Measurements from ENCODE around the gene TSPAN11.

- TF ChIP-seq RARB (CRISPR knock-in tag; IDR thresholded peaks at IDR 0.05), result no peak
- TF ChIP-seq ZFP30 (CRISPR knock-in tag; IDR thresholded peaks at IDR 0.05), result no peak
- TF ChIP-seq TOX (CRISPR knock-in tag; IDR thresholded peaks at IDR 0.05; ENCODE audit: borderline replicate concordance), result no peak
- TF ChIP-seq PATZ1 (CRISPR knock-in tag; IDR thresholded peaks at IDR 0.05; ENCODE audit: borderline replicate concordance), result no peak
- no peak for TF ChIP-seq CREB5 (CRISPR knock-in tag; IDR thresholded peaks at IDR 0.05; ENCODE audit: low read depth)
- no peak for TF ChIP-seq ZNF8 (CRISPR knock-in tag; IDR thresholded peaks at IDR 0.05)
- TF ChIP-seq ZC3H10 (CRISPR knock-in tag; IDR thresholded peaks at IDR 0.05), result no peak
- TF ChIP-seq ZFP3 (CRISPR knock-in tag; IDR thresholded peaks at IDR 0.05), result no peak
- TF ChIP-seq ARNTL (CRISPR knock-in tag; IDR thresholded peaks at IDR 0.05; ENCODE audit: borderline replicate concordance, low read depth), result no peak
- TF ChIP-seq, protein P1, sequence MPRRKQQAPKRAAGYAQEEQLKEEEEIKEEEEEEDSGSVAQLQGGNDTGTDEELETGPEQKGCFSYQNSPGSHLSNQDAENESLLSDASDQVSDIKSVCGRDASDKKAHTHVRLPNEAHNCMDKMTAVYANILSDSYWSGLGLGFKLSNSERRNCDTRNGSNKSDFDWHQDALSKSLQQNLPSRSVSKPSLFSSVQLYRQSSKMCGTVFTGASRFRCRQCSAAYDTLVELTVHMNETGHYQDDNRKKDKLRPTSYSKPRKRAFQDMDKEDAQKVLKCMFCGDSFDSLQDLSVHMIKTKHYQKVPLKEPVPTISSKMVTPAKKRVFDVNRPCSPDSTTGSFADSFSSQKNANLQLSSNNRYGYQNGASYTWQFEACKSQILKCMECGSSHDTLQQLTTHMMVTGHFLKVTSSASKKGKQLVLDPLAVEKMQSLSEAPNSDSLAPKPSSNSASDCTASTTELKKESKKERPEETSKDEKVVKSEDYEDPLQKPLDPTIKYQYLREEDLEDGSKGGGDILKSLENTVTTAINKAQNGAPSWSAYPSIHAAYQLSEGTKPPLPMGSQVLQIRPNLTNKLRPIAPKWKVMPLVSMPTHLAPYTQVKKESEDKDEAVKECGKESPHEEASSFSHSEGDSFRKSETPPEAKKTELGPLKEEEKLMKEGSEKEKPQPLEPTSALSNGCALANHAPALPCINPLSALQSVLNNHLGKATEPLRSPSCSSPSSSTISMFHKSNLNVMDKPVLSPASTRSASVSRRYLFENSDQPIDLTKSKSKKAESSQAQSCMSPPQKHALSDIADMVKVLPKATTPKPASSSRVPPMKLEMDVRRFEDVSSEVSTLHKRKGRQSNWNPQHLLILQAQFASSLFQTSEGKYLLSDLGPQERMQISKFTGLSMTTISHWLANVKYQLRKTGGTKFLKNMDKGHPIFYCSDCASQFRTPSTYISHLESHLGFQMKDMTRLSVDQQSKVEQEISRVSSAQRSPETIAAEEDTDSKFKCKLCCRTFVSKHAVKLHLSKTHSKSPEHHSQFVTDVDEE (CRISPR knock-in tag; IDR thresholded peaks at IDR 0.05), result no peak
- TF ChIP-seq, protein P2, sequence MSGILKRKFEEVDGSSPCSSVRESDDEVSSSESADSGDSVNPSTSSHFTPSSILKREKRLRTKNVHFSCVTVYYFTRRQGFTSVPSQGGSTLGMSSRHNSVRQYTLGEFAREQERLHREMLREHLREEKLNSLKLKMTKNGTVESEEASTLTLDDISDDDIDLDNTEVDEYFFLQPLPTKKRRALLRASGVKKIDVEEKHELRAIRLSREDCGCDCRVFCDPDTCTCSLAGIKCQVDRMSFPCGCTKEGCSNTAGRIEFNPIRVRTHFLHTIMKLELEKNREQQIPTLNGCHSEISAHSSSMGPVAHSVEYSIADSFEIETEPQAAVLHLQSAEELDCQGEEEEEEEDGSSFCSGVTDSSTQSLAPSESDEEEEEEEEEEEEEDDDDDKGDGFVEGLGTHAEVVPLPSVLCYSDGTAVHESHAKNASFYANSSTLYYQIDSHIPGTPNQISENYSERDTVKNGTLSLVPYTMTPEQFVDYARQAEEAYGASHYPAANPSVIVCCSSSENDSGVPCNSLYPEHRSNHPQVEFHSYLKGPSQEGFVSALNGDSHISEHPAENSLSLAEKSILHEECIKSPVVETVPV (CRISPR knock-in tag; IDR thresholded peaks at IDR 0.05), result no peak
These were observed 69.7 kb downstream of the TSPAN11 start for GRCh38 chr12:30996255-30996654.

Data from SK-N-SH treated with all-trans-retinoic acid at 6 μM for 48 hours (cell line).